Gastrocnemius medialis (tissue), 4 donors: ENCODE measurements around the gene ANXA11. TPM values are rescaled to one million over a fixed set of nuclear protein-coding genes. Genes with fewer than 3 reads are reported as not detected.
"Not testable (repeated sequence)": the region's sequence is repeated elsewhere in the genome, so short reads cannot be mapped to it uniquely, and the experiment has no call there.

Source experiments
- ATAC-seq, 2 donors: fragments of 150-250 bp; one replicate each; pipeline ENCODE4 v1.9.1; 2016
- DNase-seq, 2 donors: peaks; one replicate each; pipeline ENCODE4 v3.0.0-alpha.2; 2019
- H3K27ac ChIP-seq, 4 donors: fragments of 200-600 bp; sonication (generic); 1 replicate in 1 of 4; 2 replicates in 3 of 4; pipeline ENCODE4 v1.5.1; 2016 to 2018; ENCODE audit warnings: mild to moderate bottlenecking in 2 of 4, moderate library complexity in 1 of 4
- H3K27me3 ChIP-seq, 3 donors: fragments of 200-600 bp; sonication (generic) in 2 of 3; 1 replicate in 1 of 3; 2 replicates in 2 of 3; pipeline versions ENCODE4 v1.5.1 to v1.6.0; 2016 to 2019; ENCODE audit warnings: mild to moderate bottlenecking in 1 of 3, moderate library complexity in 1 of 3
- H3K36me3 ChIP-seq, 2 donors: fragments of 200-600 bp; sonication (generic) in 1 of 2; one replicate each; pipeline ENCODE4 v1.5.1; 2017 to 2018
- H3K4me1 ChIP-seq, 2 donors: fragments of 200-600 bp; sonication (generic) in 1 of 2; one replicate each; pipeline ENCODE4 v1.5.1; 2016 to 2017; ENCODE audit warnings: mild to moderate bottlenecking in 2 of 2
- H3K4me3 ChIP-seq, 4 donors: fragments of 200-600 bp; sonication (generic) in 3 of 4; 1 replicate in 1 of 4; 2 replicates in 3 of 4; pipeline ENCODE4 v1.5.1; 2016 to 2019; ENCODE audit warnings: mild to moderate bottlenecking in 2 of 4
- H3K9me3 ChIP-seq, 3 donors: fragments of 200-600 bp; sonication (generic) in 2 of 3; 1 replicate in 1 of 3; 2 replicates in 2 of 3; pipeline ENCODE4 v1.5.1; 2016 to 2019
- POLR2A ChIP-seq, 2 donors: fragments of 450-650 bp; IDR thresholded peaks; one replicate each; pipeline ENCODE4 v1.6.1; 2017; ENCODE audit warnings: antibody characterized with exemption in 2 of 2, mild to moderate bottlenecking in 2 of 2, moderate library complexity in 2 of 2
- in situ Hi-C, 4 donors: fragments of 200-750 bp; cut with MboI; loops; one replicate each; pipeline versions ENCODE4 v1.15.0 to v1.8.0; 2017; ENCODE audit warnings: low sequenced_read_pairs in 4 of 4
- intact Hi-C: fragments of 100-400 bp; cut with DNase I; formaldehyde crosslinking; loops from one replicate; pipeline ENCODE4 v1.15.1; 2023; ENCODE audit warnings: low total_unique reads
- total RNA-seq, 4 donors: library from RNA; depleted of rRNA; stranded (reverse); fragments of >200 nt; gene quantifications; one replicate each; pipeline versions ENCODE4 v1.1.0 to v1.2.3, GENCODE V29; 2016
- TF ChIP-seq, protein P1 (sequence below), 5 experiments: fragments of 450-650 bp in 3 of 5; fragments of 200-600 bp in 2 of 5; sonication (generic) in 2 of 5; IDR thresholded peaks in 4 of 5; conservative IDR thresholded peaks in 1 of 5; 1 replicate in 4 of 5; 2 replicates in 1 of 5; pipeline ENCODE4 v1.5.1; 2016 to 2019; ENCODE audit warnings: antibody characterized with exemption in 5 of 5, mild to moderate bottlenecking in 3 of 5, moderate library complexity in 3 of 5

The ANXA11 gene
- 100 to 1,000 TPM; 142 to 202 (median 173) TPM for total RNA-seq

DNA sequence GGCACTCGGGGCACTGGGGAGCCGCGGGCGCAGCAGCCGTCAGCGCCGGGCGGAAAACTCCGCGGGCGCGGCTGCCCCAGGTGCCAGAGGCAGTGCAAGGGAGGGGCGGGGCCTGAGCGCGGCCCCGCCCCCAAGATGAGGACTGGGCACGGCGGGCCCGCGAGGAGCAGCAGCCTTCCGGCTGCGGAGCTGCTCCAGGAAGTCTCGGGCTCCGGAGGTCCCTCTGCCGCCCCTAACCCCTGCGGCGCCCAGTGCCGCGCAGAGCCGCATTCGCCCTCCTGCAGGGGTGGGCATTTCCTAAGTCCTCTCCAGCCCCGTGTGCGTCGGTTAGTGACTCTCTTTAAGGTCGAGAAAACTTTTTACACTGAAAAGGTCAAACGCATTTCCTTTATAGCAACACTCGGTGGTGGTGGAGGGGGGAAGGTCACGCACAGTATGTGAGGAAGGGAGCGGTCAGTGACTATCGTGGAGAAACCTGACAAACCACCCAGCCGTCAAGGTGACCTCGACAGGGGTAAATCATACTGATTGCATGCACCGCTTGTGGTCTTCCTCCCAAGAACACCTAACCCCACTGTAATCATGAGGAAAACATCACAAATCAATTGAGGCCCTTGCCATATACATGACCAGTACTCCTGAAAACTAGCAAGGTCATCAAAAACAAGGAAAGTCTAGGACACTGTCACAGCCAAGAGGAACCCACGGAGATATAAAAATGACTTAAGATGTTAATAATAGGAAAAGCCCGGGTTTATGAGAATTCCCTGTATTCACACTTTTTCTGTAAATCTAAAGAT lies at the start of gene ANXA11:
Gene ANXA11 (minus strand): TSS at position 61 of the 800 bp plus-strand sequence. CDS start 32,676 bp downstream, outside the sequence.
- in situ Hi-C loops (loop anchor here in 3 of 4 donors (5.0 to 25.0 kb wide), 3 partner anchors 51 to 143 kb away; no protein-coding TSS in a partner anchor), intact Hi-C loops (loop anchor here (1.0 to 5.0 kb wide), 5 partner anchors 39 to 858 kb away; partner anchors contain the start of genes PPIF, TMEM254 and ZCCHC24)
- H3K27me3 ChIP-seq, result no peaks in the 10 kb centered on the region
- no peaks in the 10 kb centered on the region for H3K36me3 ChIP-seq
- H3K27ac ChIP-seq, result peak within 1 kb of the TSS; percentile 95 to 100 (median 98)
- peak; percentile 68 to 83 for DNase-seq
- peak within 1 kb of the TSS; percentile 69 to 97 (median 78) for H3K4me3 ChIP-seq
- no peaks in the 10 kb centered on the region for H3K9me3 ChIP-seq
- peak; percentile 56 to 67 for ATAC-seq
- TF ChIP-seq, protein P1, sequence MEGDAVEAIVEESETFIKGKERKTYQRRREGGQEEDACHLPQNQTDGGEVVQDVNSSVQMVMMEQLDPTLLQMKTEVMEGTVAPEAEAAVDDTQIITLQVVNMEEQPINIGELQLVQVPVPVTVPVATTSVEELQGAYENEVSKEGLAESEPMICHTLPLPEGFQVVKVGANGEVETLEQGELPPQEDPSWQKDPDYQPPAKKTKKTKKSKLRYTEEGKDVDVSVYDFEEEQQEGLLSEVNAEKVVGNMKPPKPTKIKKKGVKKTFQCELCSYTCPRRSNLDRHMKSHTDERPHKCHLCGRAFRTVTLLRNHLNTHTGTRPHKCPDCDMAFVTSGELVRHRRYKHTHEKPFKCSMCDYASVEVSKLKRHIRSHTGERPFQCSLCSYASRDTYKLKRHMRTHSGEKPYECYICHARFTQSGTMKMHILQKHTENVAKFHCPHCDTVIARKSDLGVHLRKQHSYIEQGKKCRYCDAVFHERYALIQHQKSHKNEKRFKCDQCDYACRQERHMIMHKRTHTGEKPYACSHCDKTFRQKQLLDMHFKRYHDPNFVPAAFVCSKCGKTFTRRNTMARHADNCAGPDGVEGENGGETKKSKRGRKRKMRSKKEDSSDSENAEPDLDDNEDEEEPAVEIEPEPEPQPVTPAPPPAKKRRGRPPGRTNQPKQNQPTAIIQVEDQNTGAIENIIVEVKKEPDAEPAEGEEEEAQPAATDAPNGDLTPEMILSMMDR (IDR thresholded peaks at IDR 0.05 in 4 of 5, conservative IDR thresholded peaks at IDR 0.05 in 1 of 5), result peak in 1 of 5 experiments; percentile 5
- TF ChIP-seq POLR2A (IDR thresholded peaks at IDR 0.05), result peak; percentile 92 to 97
- H3K4me1 ChIP-seq, result peaks cover 40 to 52% of the 10 kb centered on the region in 2 donors

DNA sequence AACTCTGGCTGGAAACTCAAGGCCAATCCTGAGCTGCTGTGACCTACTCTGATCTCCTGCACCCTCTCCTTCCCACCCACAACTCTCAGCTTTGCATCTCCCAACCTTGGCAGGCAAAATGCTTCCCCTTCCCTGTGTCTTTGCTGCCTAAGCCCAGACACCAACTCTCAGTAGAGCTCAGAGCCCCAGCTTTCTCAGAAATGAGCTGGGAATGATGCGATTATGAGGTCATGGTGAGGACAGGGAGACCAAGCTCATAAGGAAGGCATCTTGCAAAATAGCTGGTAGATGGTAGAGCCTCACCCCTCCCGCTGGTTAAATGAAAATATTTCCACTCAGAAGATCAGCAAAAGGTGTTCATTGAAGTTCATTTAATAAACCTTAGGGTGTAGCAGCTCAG lies 49.4 kb upstream of the ANXA11 start:
- H3K36me3 ChIP-seq, H3K27ac ChIP-seq, DNase-seq, H3K9me3 ChIP-seq, H3K27me3 ChIP-seq, H3K4me3 ChIP-seq, in situ Hi-C loops, ATAC-seq, H3K4me1 ChIP-seq, intact Hi-C loops: not testable (repeated sequence)

DNA sequence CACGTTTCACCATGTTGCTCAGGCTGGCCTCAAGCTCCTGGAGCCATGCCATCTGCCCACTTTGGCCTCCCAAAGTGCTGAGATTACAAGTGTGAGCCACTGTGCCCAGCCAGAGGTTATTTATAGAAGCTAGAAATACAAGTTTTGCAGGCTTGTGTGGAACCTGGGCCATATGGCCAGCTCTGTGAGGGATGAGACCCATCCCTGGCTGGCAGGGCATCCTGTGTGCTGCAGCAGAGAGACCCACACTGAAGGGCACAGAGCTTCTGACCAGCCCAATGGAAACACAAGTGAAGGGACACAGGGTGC lies 48.6 kb upstream of the ANXA11 start:
- intact Hi-C loops, H3K27me3 ChIP-seq, H3K4me3 ChIP-seq, H3K36me3 ChIP-seq, DNase-seq, H3K27ac ChIP-seq, H3K9me3 ChIP-seq, in situ Hi-C loops, H3K4me1 ChIP-seq, ATAC-seq: not testable (repeated sequence)

DNA sequence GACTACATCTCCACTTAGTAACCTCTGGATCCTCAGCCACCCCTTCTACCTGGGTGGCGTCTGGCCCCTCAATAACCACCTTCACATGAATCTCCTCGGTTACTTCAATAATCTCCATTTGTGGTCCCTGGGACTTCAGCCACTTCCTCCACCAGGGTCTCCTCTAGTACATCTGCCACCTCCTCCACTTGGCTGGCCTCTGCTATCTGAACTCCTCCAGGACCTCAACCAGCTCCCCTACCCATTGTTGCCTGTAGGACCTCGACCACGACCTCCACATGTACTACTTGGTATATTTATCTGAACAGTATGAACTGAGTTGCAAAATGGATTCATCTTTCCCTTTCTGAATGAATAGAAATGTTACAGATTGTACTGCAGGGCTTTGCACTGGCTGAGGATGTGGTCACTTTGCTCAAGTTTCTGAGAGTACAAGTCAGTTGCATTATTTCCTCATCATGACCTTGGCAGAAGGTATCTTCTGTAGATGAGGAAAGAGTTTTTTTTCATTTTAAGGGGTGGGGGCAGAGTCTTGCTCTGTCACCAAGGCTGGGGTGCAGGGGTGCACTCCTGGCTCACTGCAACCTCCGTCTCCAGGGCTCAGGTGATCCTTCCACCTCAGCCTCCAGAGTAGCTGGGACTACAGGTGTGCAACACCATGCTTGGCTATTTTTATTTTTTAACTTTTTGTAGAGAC lies 48.1 kb upstream of the ANXA11 start:
- Histone ChIP-seq H3K27me3 (no peaks in the 10 kb centered on the region), H3K4me3 (no peak overlapping the region), H3K27ac (no peak overlapping the region), H3K36me3 (no peaks in the 10 kb centered on the region), H3K4me1 (no peaks in the 10 kb centered on the region), H3K9me3 (no peaks in the 10 kb centered on the region)
- TF ChIP-seq, protein P1 (IDR thresholded peaks at IDR 0.05 in 4 of 5, conservative IDR thresholded peaks at IDR 0.05 in 1 of 5), result no peak
- no peak for TF ChIP-seq POLR2A (IDR thresholded peaks at IDR 0.05)
- in situ Hi-C loops, result no loop called here
- DNase-seq (no peak), ATAC-seq (no peak)
- intact Hi-C loops, result no loop called here

DNA sequence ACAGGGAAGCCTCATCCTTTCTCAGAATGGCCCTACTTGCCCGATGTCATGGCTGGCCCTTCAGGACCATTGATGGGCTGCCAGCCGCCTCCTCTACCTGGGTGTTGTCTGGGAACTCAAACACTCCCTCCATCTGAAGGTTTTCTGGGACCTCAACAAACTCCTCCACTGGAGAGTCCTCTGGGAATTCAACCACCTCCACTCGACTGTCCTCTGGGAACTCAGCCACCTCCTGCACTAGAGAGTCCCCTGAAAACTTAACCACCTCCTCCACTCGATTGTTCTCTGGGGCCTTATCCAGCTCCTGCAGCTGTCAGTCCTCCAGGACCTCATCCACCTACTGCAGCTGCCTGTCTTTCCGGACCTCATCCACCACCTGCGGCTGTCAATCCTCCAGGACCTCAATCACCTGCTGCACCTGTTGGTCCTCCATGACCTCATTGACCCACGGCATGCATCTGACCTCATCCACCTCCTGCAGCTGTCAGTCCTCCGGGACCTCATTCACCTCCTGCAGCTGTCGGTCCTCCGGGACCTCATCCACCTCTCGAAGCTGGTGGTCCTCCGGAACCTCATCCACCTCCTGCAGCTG lies 47.1 kb upstream of the ANXA11 start:
- in situ Hi-C loops, result no loop called here

DNA sequence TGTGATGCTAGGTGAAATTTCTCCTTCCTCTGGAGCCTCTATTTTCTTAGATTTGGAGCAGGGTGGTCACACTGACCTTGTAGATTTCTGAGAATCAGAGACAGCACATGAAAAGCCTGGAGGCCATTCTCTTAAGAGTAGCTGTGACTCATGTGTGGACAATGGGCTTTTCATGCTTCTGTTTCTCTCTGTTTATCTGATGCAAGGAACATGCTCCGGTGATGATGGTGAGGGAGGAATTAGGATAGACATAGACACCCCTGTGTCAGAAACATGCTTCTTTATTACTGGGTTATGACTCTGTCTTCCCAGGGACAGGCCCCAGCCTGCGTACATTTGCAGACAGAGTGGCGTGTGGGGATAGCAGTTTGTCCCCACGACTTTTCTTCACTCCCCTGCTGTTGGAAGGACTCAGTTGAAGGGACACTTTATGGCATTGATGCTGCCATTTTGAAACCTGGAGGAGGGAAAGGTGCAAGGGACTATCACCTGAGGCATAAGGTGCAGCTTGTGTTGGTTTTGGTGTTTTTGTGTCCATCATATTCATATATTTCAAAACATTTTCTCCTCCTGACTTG lies 46.5 kb upstream of the ANXA11 start:
- H3K27me3 ChIP-seq, H3K9me3 ChIP-seq, intact Hi-C loops, H3K4me1 ChIP-seq, in situ Hi-C loops, H3K27ac ChIP-seq, H3K4me3 ChIP-seq, ATAC-seq, H3K36me3 ChIP-seq, DNase-seq: not testable (repeated sequence)

More for the DNA sequence above, 47.1 kb upstream of the ANXA11 start:
- ATAC-seq (no peak), DNase-seq (no peak)
- Histone ChIP-seq H3K36me3 (no peaks in the 10 kb centered on the region), H3K9me3 (no peaks in the 10 kb centered on the region), H3K27ac (no peak overlapping the region), H3K27me3 (no peaks in the 10 kb centered on the region), H3K4me3 (no peak overlapping the region), H3K4me1 (no peaks in the 10 kb centered on the region)
- intact Hi-C loops, result no loop called here
- no peak for TF ChIP-seq POLR2A (IDR thresholded peaks at IDR 0.05)
- TF ChIP-seq, protein P1 (IDR thresholded peaks at IDR 0.05 in 4 of 5, conservative IDR thresholded peaks at IDR 0.05 in 1 of 5), result no peak

DNA sequence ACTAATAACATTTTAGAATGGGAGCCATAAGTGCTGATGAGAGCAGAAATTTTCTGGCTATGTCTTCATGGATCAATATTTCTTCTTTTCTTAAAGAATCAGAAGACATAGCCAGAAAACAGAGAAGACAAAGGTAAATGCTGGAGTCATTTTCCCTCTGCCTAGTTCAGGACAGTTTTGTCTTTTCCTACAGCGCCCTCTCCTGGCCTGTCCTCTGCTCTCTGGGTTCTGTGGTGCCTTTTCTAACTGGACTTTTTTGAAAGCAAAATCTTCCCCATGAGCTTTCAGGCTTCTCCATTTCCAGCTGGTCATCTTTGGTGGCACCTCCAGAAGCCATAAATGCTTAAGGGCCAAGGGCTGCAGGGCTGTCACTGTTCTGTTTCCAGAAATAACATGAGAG lies 45.1 kb upstream of the ANXA11 start:
- H3K4me3 ChIP-seq, ATAC-seq, H3K27me3 ChIP-seq, DNase-seq, H3K9me3 ChIP-seq, H3K4me1 ChIP-seq, intact Hi-C loops, H3K36me3 ChIP-seq, in situ Hi-C loops, H3K27ac ChIP-seq: not testable (repeated sequence)

DNA sequence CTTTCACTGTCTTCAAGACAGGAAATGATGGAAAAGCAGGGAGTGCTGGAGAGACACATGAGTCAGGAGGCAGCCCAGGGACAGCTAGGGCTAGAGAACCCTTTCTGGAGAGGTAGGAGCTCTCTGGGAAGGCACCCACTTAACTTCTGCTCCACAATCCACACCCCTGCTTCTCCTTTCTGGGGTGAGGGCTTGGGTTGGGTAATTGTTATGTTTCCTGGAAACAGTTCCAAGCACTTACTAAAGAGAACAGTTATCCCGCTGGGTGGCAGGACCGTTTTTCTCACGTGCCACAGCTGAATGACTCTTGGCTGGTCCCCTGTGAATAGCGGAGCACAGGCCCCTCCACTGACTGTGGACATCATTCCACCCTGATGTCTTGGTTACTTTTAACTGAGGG lies 44.6 kb upstream of the ANXA11 start:
- in situ Hi-C loops, result loop anchor here in 2 of 4 donors (25.0 kb wide), 1 partner anchor 713 kb away; no protein-coding TSS in a partner anchor
- H3K4me1 ChIP-seq, DNase-seq, H3K27ac ChIP-seq, H3K4me3 ChIP-seq, intact Hi-C loops, H3K9me3 ChIP-seq, ATAC-seq, H3K36me3 ChIP-seq, H3K27me3 ChIP-seq: not testable (repeated sequence)
